IPS DF 4.7 (cell line): ENCODE data around the gene WWOX.

Experiments used
- DNase-seq: peaks from one replicate; pipeline ENCODE4 v3.0.0-alpha.2; 2013; ENCODE audit warnings: low spot score; ENCODE audit errors: extremely low read depth

WWOX gene

DNA sequence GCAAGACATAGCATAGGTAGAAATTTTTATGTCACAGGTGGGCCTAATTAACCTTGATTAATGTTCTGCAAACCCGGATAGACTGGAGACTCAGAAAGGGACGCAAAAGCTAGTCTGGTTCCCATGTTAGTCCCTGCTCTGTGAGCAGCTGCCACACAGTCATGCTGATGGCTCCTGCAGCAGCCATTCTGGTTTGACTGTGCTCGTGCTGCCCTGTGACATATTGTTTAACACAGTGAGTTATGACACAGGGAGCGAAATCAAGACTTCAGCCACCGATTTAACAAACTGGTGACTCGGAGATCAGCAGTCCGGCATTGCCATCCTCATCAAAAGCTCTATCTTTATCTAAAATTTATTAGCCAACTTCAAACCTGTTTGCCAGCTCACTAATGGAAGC, 169.8 kb downstream of the WWOX start:
- no peak for DNase-seq

- no peak for DNase-seq
Observed at GRCh38 chr16:78271981-78272380, 172.5 kb downstream of the WWOX start.

DNA sequence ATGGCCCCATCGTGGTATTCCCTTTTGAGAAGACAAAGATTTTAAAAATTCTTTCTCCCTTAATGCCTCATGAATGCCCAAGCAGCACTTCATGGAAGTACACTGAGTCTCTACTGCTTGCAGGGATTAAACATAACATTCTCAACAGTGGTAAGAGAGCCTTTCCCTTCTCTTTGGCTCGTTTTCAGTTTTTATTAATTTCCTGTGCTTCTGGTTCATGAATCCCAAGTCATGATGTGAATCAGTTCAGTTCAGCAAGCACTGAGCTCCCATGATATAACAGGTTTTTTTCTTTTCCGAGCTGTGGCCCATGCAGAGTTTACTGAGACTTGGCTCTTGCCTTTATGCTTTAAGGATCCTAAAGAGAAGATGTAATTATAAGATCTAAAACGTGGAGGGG, 175.3 kb downstream of the WWOX start:
- DNase-seq: no peak

- DNase-seq: peak; percentile 66
Observed at GRCh38 chr16:78275420-78275819, 176.0 kb downstream of the WWOX start.

GRCh38 chr16:78277321-78278055, 178.0 kb downstream of the WWOX start:
- DNase-seq: no peak

GRCh38 chr16:78278056-78278450, 178.6 kb downstream of the WWOX start:
- no peak for DNase-seq

GRCh38 chr16:78281115-78281514, 181.7 kb downstream of the WWOX start:
- DNase-seq: no peak

GRCh38 chr16:78283548-78284251, 184.2 kb downstream of the WWOX start:
- DNase-seq: no peak

- DNase-seq: no peak
Observed at GRCh38 chr16:78284326-78284725, 184.9 kb downstream of the WWOX start.

DNA sequence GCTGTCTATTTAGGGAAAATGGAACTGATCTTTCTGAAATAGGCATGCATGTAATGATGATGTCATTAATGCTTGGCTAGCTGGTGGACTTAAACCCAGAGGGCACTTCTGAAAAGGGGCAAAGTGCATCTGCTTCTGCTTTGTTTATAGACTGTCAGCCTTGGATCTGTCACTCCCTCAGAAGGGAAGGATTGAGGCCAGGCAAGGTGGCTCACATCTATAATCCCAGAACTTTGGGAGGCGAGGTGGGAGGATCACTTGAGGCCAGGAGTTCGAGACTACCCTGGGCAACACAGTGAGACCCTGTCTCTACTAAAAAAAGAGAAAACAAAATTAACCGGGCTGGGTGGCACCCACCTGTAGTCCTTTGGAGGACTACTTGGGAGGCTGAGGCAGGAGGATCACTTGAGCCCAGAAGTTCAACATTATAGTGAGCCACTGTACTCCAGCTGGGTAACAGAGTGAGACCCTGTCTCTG, 185.5 kb downstream of the WWOX start:
- no peak for DNase-seq

DNA sequence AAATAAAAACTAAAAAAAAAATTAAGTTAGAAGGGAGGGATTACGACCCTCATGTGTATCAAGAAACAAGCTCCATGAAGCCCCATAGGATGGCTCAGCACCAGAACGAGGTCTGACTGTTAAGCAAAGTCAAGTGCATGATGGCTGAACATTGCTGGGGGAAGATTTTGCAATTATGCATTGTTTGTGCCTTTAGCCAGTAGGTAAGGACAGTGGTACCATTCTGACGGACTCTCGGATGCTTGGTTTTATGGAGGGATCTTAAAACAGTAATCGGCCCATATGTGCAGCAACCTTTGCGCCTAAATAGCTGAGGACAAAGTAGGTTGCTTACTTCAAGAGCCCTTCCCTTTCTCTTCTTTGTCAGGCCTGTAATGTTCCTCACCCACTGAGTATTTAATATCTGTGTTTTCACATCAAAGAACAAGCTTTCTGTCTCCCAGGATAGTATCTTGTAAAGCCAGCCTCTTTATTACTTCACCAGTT, 186.0 kb downstream of the WWOX start:
- no peak for DNase-seq

DNA sequence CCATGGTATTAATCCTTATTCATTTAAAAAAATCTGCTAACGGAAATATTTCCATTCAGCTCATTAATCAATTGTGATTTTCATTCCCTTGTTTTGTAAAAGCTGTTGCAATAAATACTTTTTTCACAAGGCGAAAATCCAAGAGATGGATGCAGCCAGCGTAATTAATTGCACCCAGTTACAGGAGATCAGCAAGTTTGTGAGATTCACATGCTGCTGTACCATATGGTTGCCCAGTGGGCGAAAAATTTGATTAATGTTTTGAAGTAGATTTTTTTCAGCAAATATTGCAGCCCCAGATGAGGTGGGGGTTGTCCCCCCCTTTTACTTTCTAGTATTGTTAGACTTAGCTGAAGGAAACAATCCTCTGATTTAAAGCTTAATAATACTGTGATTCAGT, 186.6 kb downstream of the WWOX start:
- no peak for DNase-seq

DNA sequence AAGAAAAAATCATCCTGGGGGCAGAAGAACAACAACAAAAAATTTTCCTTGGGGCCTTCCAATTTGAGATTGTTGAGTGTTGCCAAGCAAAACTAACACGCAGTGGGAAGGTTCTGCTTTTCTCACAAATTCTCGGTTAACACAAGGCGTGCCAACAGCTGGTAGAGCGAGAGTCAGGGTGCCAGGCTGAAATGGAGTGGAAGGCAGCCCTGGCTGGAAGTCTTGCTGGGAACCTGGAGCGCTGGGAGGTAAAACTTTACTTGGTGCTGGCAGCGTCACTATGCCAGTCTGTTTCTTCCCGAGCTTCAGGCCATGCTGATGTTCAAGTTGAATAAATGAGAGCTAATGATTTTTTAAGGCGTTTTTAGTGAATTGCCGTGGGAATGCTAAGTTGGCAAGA, 189.4 kb downstream of the WWOX start:
- DNase-seq: no peak

DNA sequence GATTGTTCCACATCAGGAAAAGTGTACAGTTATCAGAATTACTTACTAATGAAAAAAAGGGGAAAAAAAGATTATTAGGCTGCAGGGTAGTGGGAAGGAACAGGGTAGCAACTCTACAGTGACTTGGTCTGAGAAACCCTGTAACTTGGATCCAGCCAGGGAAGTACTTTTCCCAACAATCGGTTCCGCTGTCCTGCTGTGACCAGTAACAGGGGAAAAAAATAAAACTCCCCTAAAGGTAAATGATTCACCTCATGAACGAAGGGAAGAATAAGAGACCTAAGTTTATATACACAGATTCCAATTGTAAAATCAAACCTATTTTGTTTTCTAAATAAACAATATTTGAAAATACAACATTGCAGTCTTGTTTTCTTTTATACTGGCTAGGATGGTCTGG, 189.9 kb downstream of the WWOX start:
- no peak for DNase-seq

DNA sequence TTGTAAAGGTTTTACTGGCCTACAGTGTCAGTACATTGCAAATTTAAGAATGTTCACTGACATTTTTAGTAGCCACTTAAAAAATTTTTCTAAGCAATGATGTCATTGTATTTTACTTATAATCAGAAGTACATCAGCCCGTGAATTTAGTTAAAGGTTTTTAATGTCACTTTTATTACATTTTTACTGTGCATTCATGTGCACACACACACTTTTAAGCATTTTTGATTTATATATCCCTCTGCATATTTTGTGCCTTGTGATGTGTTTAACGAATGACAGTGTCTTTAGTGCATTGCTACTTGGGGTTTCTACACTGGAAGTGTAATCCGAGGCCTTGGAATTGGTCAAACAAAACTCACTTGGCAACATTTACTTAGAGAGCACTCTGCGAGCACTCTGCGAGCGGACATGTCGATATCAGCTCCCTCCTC, 190.4 kb downstream of the WWOX start:
- DNase-seq: no peak

DNA sequence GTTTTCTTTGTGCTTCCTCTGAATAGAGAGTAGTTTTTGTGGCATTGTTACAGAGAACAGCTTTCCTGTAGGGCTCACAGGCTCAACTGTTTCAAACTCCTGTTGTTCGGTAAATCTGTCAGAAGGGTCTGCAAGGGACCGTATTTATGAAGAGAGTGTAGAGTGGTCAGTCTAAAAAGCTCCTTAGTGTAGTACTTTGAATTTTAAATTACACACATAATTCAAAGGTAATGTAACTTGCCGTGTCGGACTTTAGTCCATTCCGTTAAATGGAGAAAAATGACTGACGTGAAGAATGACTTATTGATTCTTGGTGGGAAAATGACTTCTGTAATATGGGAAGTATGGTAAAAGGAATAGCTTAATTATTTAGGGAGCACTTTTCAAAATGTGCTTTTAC, 190.9 kb downstream of the WWOX start:
- no peak for DNase-seq

DNA sequence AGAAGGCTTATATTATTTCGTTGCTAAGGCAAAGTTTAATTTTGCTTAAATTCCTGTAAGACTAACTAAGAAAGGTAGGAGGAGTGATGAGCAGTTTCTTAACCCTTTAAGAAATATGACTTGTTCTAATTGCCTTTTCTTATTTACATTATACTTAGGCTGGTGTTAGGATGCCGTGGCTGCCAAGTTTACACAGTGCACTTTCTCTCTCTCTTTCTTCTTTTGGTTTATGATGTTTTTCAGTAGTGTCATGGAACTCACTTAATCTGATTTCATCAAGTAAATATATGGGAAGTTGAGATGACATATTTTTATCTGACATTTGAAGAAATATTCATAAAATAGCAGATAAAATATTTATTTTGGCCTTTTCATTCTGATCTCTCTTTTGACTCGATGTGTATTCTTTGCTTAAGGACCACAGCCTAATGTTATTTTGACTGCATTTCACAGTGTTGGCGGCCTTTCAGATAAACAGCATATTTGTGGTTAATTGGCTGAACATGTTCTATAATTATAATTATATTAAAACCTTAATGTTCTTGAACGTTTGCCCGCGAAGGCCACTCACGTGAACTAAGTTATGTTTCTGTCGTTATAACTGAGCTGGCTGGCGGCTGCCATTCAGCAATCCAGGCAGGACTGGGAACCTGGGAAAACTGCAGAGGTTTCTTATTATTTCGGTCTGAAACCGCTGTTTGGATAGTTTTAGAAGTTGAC, 191.6 kb downstream of the WWOX start:
- no peak for DNase-seq

GRCh38 chr16:78291604-78292003, 192.2 kb downstream of the WWOX start:
- no peak for DNase-seq

DNA sequence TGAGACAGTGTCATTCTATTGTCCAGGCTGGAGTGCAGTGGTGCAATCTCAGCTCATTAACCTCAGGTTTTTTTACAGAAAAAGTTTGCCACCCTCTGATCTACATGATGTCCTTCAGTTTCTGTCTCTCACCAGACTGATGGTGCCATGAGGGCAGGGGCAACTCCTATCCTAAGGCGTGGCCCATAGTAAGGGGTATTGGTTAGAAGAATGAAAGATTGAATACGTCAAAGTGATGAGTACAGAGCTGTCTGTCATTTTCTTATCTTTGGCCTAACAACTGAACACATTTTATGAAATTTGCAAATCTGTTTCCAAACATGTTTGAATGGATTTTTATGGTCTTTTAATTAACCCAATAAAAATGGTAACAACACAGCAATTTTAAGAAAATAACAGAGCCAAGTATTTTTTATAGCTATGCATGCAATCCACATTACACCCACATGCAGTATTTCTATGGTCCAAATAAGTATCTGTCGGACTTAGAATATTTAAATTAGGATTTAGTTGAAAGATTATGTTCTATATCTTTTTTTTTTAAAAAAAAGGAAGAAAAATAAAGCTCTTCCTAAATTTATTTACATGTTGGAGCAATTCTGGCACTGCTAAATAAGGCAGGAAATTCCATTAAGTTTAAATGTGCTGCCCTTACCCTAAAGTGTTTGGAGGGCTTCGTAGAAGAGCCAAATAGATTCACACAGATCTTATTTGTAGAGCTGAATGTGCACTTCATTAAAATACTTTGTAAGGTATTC, 192.8 kb downstream of the WWOX start:
- no peak for DNase-seq

DNA sequence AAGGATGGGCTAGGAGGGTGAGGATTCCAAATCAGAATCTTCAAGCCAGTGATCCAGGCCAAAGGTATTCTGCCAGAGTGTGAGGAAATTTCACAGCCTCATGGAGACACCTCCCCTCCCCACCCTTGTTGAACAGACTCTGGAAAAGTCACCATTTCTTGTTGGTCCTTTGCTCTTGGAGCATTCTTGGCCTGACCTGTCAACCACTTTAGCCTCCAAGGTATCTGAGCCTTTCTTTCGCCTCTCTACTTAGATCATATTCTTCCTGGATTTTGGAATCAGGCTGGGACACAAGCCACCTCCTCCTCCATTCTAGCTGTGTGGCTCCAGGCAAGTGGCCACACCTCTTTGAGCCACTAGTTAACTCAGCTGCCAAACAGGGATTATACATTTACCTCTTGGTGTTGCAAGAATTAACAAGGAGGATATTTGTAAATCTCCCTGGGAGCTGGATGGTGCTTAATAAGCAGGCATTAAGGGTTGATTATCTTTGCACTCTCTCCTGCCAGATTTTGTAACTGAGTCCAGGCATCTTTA, 193.5 kb downstream of the WWOX start:
- DNase-seq: no peak
